Right lobe of liver (tissue), 6 donors: ENCODE results near the gene EIF4E3. TPM values are rescaled to one million over a fixed set of nuclear protein-coding genes. Genes with fewer than 3 reads are reported as not detected.

Experiments used
- ATAC-seq, 4 donors: fragments of 200-7000 bp; cut with Tn5 transposase; one replicate each; pipeline ENCODE4 v1.9.1; 2020; ENCODE audit warnings: mild to moderate bottlenecking in 4 of 4, moderate library complexity in 4 of 4
- DNase-seq, 3 donors: peaks; one replicate each; pipeline ENCODE4 v3.0.0-alpha.2; 2020
- H3K27ac ChIP-seq, 3 donors: fragments of 200-600 bp; one replicate each; pipeline ENCODE4 v1.8.0; 2022
- H3K27me3 ChIP-seq, 2 donors: fragments of 200-600 bp; one replicate each; pipeline ENCODE4 v1.8.0; 2022
- H3K36me3 ChIP-seq, 4 donors: fragments of 200-600 bp; sonication (generic) in 1 of 4; one replicate each; pipeline versions ENCODE4 v1.5.1 to v1.8.0; 2017 to 2022; ENCODE audit warnings: control low read depth in 1 of 4
- H3K4me1 ChIP-seq, 4 donors: fragments of 200-600 bp; sonication (generic) in 1 of 4; one replicate each; pipeline versions ENCODE4 v1.5.1 to v1.8.0; 2017 to 2022; ENCODE audit warnings: control low read depth in 1 of 4
- H3K4me3 ChIP-seq, 3 donors: fragments of 200-600 bp; one replicate each; pipeline ENCODE4 v1.8.0; 2022
- H3K9me3 ChIP-seq, 4 donors: fragments of 200-600 bp; sonication (generic) in 1 of 4; one replicate each; pipeline versions ENCODE4 v1.5.1 to v1.8.0; 2017 to 2022; ENCODE audit warnings: control low read depth in 1 of 4
- CTCF ChIP-seq, 4 donors: fragments of 200-600 bp in 3 of 4; fragments of 450-650 bp in 1 of 4; IDR thresholded peaks; one replicate each; pipeline versions ENCODE4 v1.5.1 to v1.8.0; 2016 to 2022; ENCODE audit warnings: antibody characterized with exemption in 4 of 4, mild to moderate bottlenecking in 2 of 4
- POLR2A ChIP-seq: fragments of 450-650 bp; IDR thresholded peaks from one replicate; pipeline ENCODE4 v1.6.1; 2017; ENCODE audit warnings: antibody characterized with exemption, mild to moderate bottlenecking
- whole genome bisulfite sequencing: methylation state at CpG from one replicate; pipeline ENCODE4 v1.1.6; 2018; ENCODE audit warnings: low coverage, low lambda C conversion rate; ENCODE audit not compliant: insufficient coverage; ENCODE audit errors: missing lambda C conversion rate; 5-methylcytosine and 5-hydroxymethylcytosine counted together
- intact Hi-C, 2 donors: fragments of 100-400 bp; cut with DNase I; formaldehyde crosslinking; loops; one replicate each; pipeline versions ENCODE4 v1.11.2 to v1.14.1; 2022
- total RNA-seq, 6 experiments: library from RNA; depleted of rRNA in 2 of 6; stranded (reverse); fragments of >200 nt in 2 of 6; fragmentation: NEBNext Ultra II Directional in 3 of 6; extraction: Animal tissue kit (Norgen Biotek cat#: 25700) in 3 of 6; gene quantifications; one replicate each; pipeline versions ENCODE4 v1.1.0 to v1.2.4, GENCODE V29; 2016 to 2023
- donor health status: DM: no; HTN: yes; CAD: no.
- donor health status: DM: no; HTN: no; CAD: no.
- donor health status: DM: no; HTN: no; CAD: no.
- donor health status: DM: no; HTN: yes; CAD: no.
- donor health status: DM: no; HTN: yes; CAD: no.

EIF4E3 gene
- total RNA-seq, 6 experiments from 2014 or later = 6.4 to 12.2 (median 8.2) TPM

- DNase-seq (no peak), ATAC-seq (no peak)
These were observed 83.5 kb downstream of the EIF4E3 start for GRCh38 chr3:71641674-71642073.

GRCh38 chr3:71640331-71640983 lies 84.7 kb downstream of the EIF4E3 start:
- Histone ChIP-seq H3K4me1 (no peaks in the 10 kb centered on the region), H3K9me3 (no peaks in the 10 kb centered on the region), H3K27ac (no peak overlapping the region), H3K27me3 (no peaks in the 10 kb centered on the region), H3K4me3 (no peak overlapping the region), H3K36me3 (no peaks in the 10 kb centered on the region)
- DNase-seq (no peak), ATAC-seq (no peak)
- 76% methylated on average over 9 of the region's 9 CpGs for WGBS
- no peak for TF ChIP-seq POLR2A
- TF ChIP-seq CTCF (IDR thresholded peaks at IDR 0.05) = no peak
- intact Hi-C loops = loop anchor here in 1 of 2 donors (10.0 kb wide), 1 partner anchor 46 kb away; no protein-coding TSS in a partner anchor

More at GRCh38 chr3:71641674-71642073, 83.5 kb downstream of the EIF4E3 start:
- Histone ChIP-seq H3K4me1 (no peaks in the 10 kb centered on the region), H3K27me3 (no peaks in the 10 kb centered on the region), H3K4me3 (no peak overlapping the region), H3K27ac (no peak overlapping the region), H3K9me3 (no peaks in the 10 kb centered on the region), H3K36me3 (no peaks in the 10 kb centered on the region)
- WGBS = 80% methylated on average over 2 of the region's 4 CpGs
- intact Hi-C loops = loop anchor here in 1 of 2 donors (10.0 kb wide), 1 partner anchor 47 kb away; no protein-coding TSS in a partner anchor
- no peak for TF ChIP-seq CTCF (IDR thresholded peaks at IDR 0.05)
- no peak for TF ChIP-seq POLR2A

- Histone ChIP-seq H3K4me3 (no peak overlapping the region), H3K36me3 (no peaks in the 10 kb centered on the region), H3K27ac (no peak overlapping the region), H3K4me1 (no peaks in the 10 kb centered on the region), H3K9me3 (no peaks in the 10 kb centered on the region), H3K27me3 (no peaks in the 10 kb centered on the region)
- no peak for ATAC-seq
- WGBS = 61% methylated on average over 6 of the region's 10 CpGs
- no peak for DNase-seq
- TF ChIP-seq POLR2A (no peak), CTCF (IDR thresholded peaks at IDR 0.05) (no peak)
- intact Hi-C loops = no loop called here
These were observed 88.7 kb downstream of the EIF4E3 start for GRCh38 chr3:71636482-71636881.

GRCh38 chr3:71636001-71636400 lies 89.2 kb downstream of the EIF4E3 start:
- ATAC-seq = no peak
- H3K4me1 ChIP-seq = no peaks in the 10 kb centered on the region
- no peaks in the 10 kb centered on the region for H3K9me3 ChIP-seq
- no peak for DNase-seq
- intact Hi-C loops = no loop called here
- TF ChIP-seq POLR2A (no peak), CTCF (IDR thresholded peaks at IDR 0.05) (no peak)
- no peaks in the 10 kb centered on the region for H3K36me3 ChIP-seq
- no peaks in the 10 kb centered on the region for H3K27me3 ChIP-seq
- WGBS = 82% methylated on average over 7 of the region's 9 CpGs
- H3K4me3 ChIP-seq = no peak overlapping the region
- no peak overlapping the region for H3K27ac ChIP-seq
